SU-DHL-6 (cell line): ENCODE results near the gene VASP.

Experiments used
- H2AFZ ChIP-seq: fragments of 200-600 bp; sonication (generic); 2 replicates; pipeline ENCODE4 v1.6.1; 2014; ENCODE audit warnings: low read depth, mild to moderate bottlenecking, moderate library complexity, mixed read lengths, antibody characterized with exemption, low read length; ENCODE audit not compliant: severe bottlenecking
- H3F3A ChIP-seq: fragments of 200-600 bp; shearing (Covaris generic); 2 replicates; pipeline ENCODE4 v1.6.0; 2016; ENCODE audit warnings: antibody characterized with exemption, mild to moderate bottlenecking; ENCODE audit not compliant: insufficient read depth
- H3K27ac ChIP-seq: fragments of 200-600 bp; sonication (generic); 2 replicates; pipeline ENCODE4 v1.5.1; 2016; ENCODE audit warnings: low read depth, mild to moderate bottlenecking, low read length, moderate library complexity, mixed read lengths
- H3K27me3 ChIP-seq: fragments of 200-600 bp; sonication (generic), shearing (Covaris generic); 2 replicates; pipeline ENCODE4 v1.6.0; 2014; ENCODE audit warnings: mild to moderate bottlenecking, low read length
- H3K36me3 ChIP-seq: fragments of 200-600 bp; sonication (generic); 2 replicates; pipeline ENCODE4 v1.6.1; 2014; ENCODE audit warnings: mild to moderate bottlenecking, low read length, mixed read lengths
- H3K4me2 ChIP-seq: fragments of 300-600, 200-600 bp; shearing (Covaris generic), sonication (generic); 2 replicates; pipeline ENCODE4 v1.6.0; 2014; ENCODE audit warnings: low read length, low read depth, mild to moderate bottlenecking; ENCODE audit not compliant: poor library complexity, severe bottlenecking
- H3K4me3 ChIP-seq: fragments of 200-600 bp; sonication (generic); 2 replicates; pipeline ENCODE4 v1.5.1; 2014; ENCODE audit warnings: antibody characterized with exemption, low read length, mild to moderate bottlenecking, mixed read lengths; ENCODE audit not compliant: insufficient read depth, poor library complexity, severe bottlenecking
- H3K79me2 ChIP-seq: fragments of 200-600 bp; sonication (generic); 2 replicates; pipeline ENCODE4 v1.6.1; 2014; ENCODE audit warnings: mild to moderate bottlenecking, low read length, moderate library complexity; ENCODE audit not compliant: insufficient read depth
- H3K9ac ChIP-seq: fragments of 200-600 bp; sonication (generic); 2 replicates; pipeline ENCODE4 v1.7.0; 2014; ENCODE audit warnings: mild to moderate bottlenecking, low read length
- H3K9me2 ChIP-seq: fragments of 200-600 bp; sonication (generic); replicated peaks from 2 replicates; pipeline ENCODE4 v1.6.1; 2014; ENCODE audit warnings: low read length; ENCODE audit not compliant: insufficient read depth
- H3K9me3 ChIP-seq: fragments of 200-600 bp; sonication (generic); 2 replicates; pipeline ENCODE4 v1.6.1; 2014; ENCODE audit warnings: low read length, mixed read lengths; ENCODE audit not compliant: insufficient read depth
- H4K20me1 ChIP-seq: fragments of 200-600 bp; sonication (generic); 2 replicates; pipeline ENCODE4 v1.6.1; 2014; ENCODE audit warnings: low read depth, mild to moderate bottlenecking, antibody characterized with exemption, low read length, moderate library complexity, mixed read lengths
- CTCF ChIP-seq: fragments of 200-600 bp; sonication (generic); IDR thresholded peaks from one replicate; pipeline ENCODE4 v1.5.1; 2017; ENCODE audit warnings: antibody characterized with exemption, mild to moderate bottlenecking, low read length, moderate library complexity; ENCODE audit not compliant: insufficient read depth, poor library complexity, severe bottlenecking
- EZH2phosphoT487 ChIP-seq: fragments of 200-600 bp; sonication (generic), shearing (Covaris generic); conservative IDR thresholded peaks from 2 replicates; pipeline ENCODE4 v1.6.1; 2018; ENCODE audit warnings: mild to moderate bottlenecking, antibody characterized with exemption, low read length, moderate library complexity, mixed read lengths

Gene VASP

GRCh38 chr19:45574526-45574925 is 67.2 kb downstream of the VASP start:
- Histone ChIP-seq H3K4me2 (no peak overlapping the region), H3K9me3 (no peaks in the 10 kb centered on the region), H3K9ac (no peak overlapping the region), H3F3A (peaks cover 5% of the 10 kb centered on the region; the same call in 1 of the 2 replicates), H3K4me3 (no peak overlapping the region), H3K79me2 (peaks cover 32% of the 10 kb centered on the region), H3K27ac (no peak overlapping the region), H3K9me2 (no peaks in the 10 kb centered on the region), H2AFZ (no peak overlapping the region), H4K20me1 (no peaks in the 10 kb centered on the region), H3K27me3 (no peaks in the 10 kb centered on the region), H3K36me3 (no peaks in the 10 kb centered on the region)
- no peak for TF ChIP-seq CTCF
- TF ChIP-seq EZH2phosphoT487 = no peak

DNA sequence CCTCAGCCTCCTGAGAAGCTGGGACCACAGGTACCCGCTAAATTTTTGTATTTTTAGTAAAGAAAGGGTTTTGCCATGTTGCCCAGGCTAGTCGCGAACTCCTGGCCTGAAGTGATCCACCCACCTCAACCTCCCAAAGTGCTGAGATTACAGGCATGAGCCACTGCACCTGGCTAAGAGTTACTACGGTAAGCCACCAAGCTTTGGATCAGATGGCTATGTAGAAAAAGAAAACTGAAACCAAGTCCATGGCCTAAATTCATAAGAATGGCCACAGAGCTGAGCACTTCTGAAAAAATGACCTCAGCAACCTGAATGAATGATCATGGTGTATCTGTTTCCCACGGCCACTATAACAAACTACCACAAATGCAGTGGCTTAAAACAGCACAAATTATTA is 67.9 kb downstream of the VASP start:
- Histone ChIP-seq H3K4me2 (no peak overlapping the region), H3K36me3 (no peaks in the 10 kb centered on the region), H2AFZ (no peak overlapping the region), H3K9me3 (no peaks in the 10 kb centered on the region), H3K9ac (no peak overlapping the region), H4K20me1 (no peaks in the 10 kb centered on the region), H3K9me2 (no peaks in the 10 kb centered on the region), H3K27me3 (no peaks in the 10 kb centered on the region), H3K79me2 (peaks cover 31% of the 10 kb centered on the region), H3F3A (peaks cover 5% of the 10 kb centered on the region; the same call in 1 of the 2 replicates), H3K27ac (no peak overlapping the region), H3K4me3 (no peak overlapping the region)
- TF ChIP-seq EZH2phosphoT487 = no peak
- TF ChIP-seq CTCF = no peak
